NT2/D1 (cell line): Measurements from ENCODE around the gene C16orf86.

ENCODE experiments used
- DNase-seq: peaks from one replicate; pipeline ENCODE4 v3.0.0-alpha.2; 2011; ENCODE audit warnings: low read depth, low spot score
- H3K27me3 ChIP-seq: 2 replicates; pipeline ENCODE4 v1.6.0; 2011; ENCODE audit warnings: mild to moderate bottlenecking; ENCODE audit not compliant: insufficient read length, insufficient read depth
- H3K36me3 ChIP-seq: 2 replicates; pipeline ENCODE4 v1.6.1; 2011; ENCODE audit warnings: mild to moderate bottlenecking, low read length, mixed read lengths; ENCODE audit not compliant: insufficient read depth, insufficient read length
- H3K4me1 ChIP-seq: 2 replicates; pipeline ENCODE4 v1.5.1; 2011; ENCODE audit not compliant: insufficient read depth, insufficient read length
- H3K4me3 ChIP-seq: 2 replicates; pipeline ENCODE4 v1.5.1; 2011; ENCODE audit warnings: low read depth; ENCODE audit not compliant: insufficient read length
- H3K9ac ChIP-seq: 2 replicates; pipeline ENCODE4 v1.6.0; 2011; ENCODE audit warnings: low read depth; ENCODE audit not compliant: insufficient read length
- H3K9me3 ChIP-seq: 2 replicates; pipeline ENCODE4 v1.5.1; 2011; ENCODE audit warnings: mild to moderate bottlenecking, low read length; ENCODE audit not compliant: insufficient read depth
- SUZ12 ChIP-seq: IDR thresholded peaks from 2 replicates; pipeline ENCODE4 v1.6.1; 2011; ENCODE audit not compliant: insufficient read length, insufficient read depth; ENCODE audit errors: extremely low read depth
- YY1 ChIP-seq: IDR thresholded peaks from 2 replicates; pipeline ENCODE4 v1.6.1; 2011; ENCODE audit not compliant: insufficient read length, insufficient read depth
- ZNF274 ChIP-seq: IDR thresholded peaks from 2 replicates; pipeline ENCODE4 v1.6.1; 2011; ENCODE audit warnings: mild to moderate bottlenecking, low read depth, low read length

The C16orf86 gene

DNA sequence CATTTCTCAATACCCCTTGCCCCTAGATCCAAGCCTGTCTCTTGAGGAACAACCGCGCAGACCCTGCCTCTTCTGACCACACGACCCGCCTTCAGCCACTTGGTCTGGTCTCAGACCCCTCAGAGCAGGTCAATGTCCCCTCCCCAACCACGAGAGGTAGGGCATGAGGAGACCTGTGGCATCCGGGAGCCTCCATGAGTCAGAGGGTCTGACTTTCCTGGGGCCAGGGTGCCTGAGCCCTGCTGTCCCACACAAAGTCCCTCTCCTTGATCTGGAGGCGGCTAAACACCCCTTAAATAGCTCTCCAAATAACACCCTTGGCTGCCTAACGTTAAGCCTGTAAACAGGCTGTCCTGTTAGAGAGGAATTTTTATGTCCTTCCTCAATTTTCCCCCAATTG is 16.6 kb upstream of the C16orf86 start:
- Histone ChIP-seq H3K27me3 (peaks cover 21% of the 10 kb centered on the region), H3K4me1 (peaks cover 22% of the 10 kb centered on the region), H3K9ac (no peak overlapping the region), H3K36me3 (peaks cover 12% of the 10 kb centered on the region), H3K9me3 (no peaks in the 10 kb centered on the region), H3K4me3 (no peak overlapping the region)
- TF ChIP-seq ZNF274 (no peak), SUZ12 (no peak)
- no peak for DNase-seq

DNA sequence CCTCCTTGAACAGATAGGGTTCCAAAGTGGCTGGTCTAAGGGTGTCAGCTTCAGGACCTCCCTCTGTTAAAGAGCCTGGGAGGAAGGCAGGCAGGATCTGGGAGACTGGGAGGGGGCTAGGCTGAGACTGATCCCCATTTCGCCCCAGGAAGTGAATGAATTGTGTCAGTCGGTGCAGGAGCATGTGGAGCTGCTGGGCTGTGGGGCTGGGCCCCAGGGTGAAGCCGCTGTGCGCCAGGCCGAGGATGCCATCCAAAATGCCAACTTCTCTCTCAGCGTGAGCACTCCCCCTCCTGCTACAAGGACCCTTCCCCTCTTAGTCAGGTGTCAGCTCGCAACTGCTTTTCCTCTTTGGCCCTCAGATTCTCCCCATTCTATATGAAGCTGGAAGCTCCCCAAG is 15.6 kb upstream of the C16orf86 start:
- peaks cover 17% of the 10 kb centered on the region for H3K4me1 ChIP-seq
- H3K36me3 ChIP-seq, result peaks cover 19% of the 10 kb centered on the region
- H3K9ac ChIP-seq, result no peak overlapping the region
- TF ChIP-seq SUZ12 (no peak), ZNF274 (no peak), YY1 (no peak)
- no peak for DNase-seq
- no peaks in the 10 kb centered on the region for H3K9me3 ChIP-seq
- no peak overlapping the region for H3K4me3 ChIP-seq
- peaks cover 11% of the 10 kb centered on the region for H3K27me3 ChIP-seq

DNA sequence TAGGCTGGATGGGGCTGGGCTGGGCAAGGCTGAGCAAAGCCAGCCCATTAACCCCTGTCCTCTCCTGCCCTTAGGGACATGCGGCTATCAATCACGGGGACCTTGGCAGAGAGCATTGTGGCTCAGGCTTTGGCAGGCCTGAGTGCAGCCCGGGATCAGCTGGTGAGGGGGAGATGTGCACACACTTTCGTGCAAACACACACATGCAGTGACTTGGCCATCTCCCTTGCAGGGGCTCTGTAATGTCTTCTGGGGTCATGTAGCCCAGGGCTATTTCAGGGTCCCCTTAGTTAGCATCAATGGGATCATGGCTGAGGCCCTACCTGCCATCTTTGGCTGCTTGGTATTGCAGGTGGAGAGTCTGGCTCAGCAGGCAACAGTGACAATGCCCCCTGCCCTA is 14.8 kb upstream of the C16orf86 start:
- H3K36me3 ChIP-seq, result peaks cover 27% of the 10 kb centered on the region
- H3K9me3 ChIP-seq, result no peaks in the 10 kb centered on the region
- H3K9ac ChIP-seq, result no peak overlapping the region
- H3K27me3 ChIP-seq, result peaks cover 8% of the 10 kb centered on the region
- H3K4me1 ChIP-seq, result peaks cover 14% of the 10 kb centered on the region
- TF ChIP-seq YY1 (no peak), ZNF274 (no peak), SUZ12 (no peak)
- no peak overlapping the region for H3K4me3 ChIP-seq
- no peak for DNase-seq

DNA sequence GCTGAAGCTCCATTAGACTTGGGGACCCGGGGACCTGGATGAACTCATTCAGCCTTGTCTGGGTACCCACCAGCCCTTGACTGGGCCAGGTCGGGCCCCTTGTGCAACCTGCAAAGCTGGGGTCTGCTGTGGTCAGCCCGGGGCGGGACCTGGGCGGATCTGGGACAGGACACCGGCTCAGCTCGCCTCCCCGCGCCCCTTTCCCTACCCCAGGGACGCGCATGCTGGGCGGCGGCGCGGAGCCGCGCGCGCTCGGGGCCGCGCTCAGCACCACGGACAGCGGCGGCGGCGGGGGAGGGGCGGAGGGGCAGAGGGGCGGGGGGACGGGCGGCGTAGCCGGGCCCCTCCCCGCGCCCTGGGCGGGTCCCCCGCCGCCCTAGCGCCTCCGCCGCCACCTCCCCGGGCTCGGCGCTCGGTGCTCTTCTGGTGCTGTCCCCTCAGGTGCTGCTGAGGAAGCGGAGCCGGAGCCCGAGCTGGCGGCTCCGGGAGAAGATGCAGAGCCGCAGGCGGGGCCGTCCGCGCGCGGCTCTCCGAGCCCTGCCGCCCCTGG is 14.0 kb upstream of the C16orf86 start:
- Histone ChIP-seq H3K4me3 (peak overlapping the region; percentile 76), H3K36me3 (peaks cover 35% of the 10 kb centered on the region), H3K4me1 (peaks cover 14% of the 10 kb centered on the region), H3K9me3 (no peaks in the 10 kb centered on the region), H3K27me3 (peaks cover 8% of the 10 kb centered on the region), H3K9ac (no peak overlapping the region)
- TF ChIP-seq SUZ12 (no peak), ZNF274 (no peak), YY1 (no peak)
- DNase-seq, result no peak

DNA sequence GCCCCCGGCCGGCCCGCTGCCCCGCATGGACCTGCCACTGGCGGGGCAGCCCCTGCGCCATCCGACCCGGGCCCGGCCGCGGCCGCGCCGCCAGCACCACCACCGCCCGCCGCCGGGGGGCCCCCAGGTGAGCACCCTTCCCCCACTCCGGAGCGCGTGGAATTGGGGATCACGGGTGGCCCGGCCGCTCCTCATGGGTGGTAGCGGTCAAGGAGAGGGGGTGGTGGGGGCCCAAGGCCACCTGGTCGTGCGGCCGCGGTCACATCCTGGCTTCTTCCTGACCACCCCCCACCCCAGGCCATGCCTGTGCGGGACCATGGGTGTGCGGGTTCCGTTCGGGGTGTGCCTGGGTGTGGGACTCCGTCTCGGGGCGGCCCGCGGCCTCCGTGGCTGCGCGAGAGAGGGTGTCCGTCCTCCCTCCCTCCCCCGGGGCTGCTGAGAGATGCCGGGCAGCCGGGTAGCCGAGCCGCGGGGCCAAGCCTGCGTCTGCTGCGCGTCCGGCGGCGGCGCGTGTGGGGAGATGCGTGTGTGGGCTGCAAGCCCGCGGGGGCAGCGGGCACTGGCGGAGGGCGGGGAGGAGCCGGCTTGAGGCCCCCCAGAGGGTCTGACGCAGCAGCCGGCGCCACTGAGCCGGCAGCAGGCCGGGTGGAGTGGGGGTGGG is 13.4 kb upstream of the C16orf86 start:
- H3K4me1 ChIP-seq, result peaks cover 14% of the 10 kb centered on the region
- TF ChIP-seq YY1 (no peak), SUZ12 (no peak), ZNF274 (no peak)
- H3K27me3 ChIP-seq, result peaks cover 8% of the 10 kb centered on the region
- peaks cover 41% of the 10 kb centered on the region for H3K36me3 ChIP-seq
- H3K9me3 ChIP-seq, result no peaks in the 10 kb centered on the region
- no peak for DNase-seq
- peak overlapping the region; percentile 84 for H3K9ac ChIP-seq
- peak overlapping the region; percentile 76 for H3K4me3 ChIP-seq

DNA sequence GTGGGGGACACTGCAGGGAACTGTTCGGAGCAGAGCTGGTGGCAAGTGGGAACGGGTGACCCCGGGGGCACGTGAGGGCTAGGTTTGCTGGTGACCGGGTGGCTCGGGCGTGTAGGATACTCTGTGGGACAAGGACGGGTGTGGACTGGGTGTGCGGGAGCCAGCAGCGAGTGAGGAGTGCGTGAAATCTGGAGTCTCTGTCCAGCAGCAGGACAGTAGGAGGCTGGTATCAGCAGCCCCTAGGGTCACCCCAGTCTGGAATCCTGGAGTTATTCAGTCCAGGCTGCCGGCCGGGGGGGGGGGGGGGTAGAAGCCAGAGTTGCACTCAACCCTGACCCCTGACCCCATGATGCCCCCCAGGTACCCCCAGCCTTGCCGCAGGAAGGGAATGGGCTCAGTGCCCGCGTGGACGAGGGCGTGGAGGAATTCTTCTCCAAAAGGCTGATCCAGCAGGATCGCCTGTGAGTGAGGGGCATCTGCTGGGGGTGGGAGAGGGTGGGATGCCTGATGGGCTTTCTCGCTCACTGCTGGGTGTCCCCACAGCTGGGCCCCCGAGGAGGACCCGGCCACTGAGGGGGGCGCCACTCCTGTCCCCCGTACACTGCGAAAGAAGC is 12.7 kb upstream of the C16orf86 start:
- DNase-seq, result no peak
- Histone ChIP-seq H3K9ac (peak overlapping the region; percentile 84), H3K4me3 (peak overlapping the region; percentile 76), H3K36me3 (peaks cover 45% of the 10 kb centered on the region), H3K4me1 (peaks cover 14% of the 10 kb centered on the region), H3K9me3 (no peaks in the 10 kb centered on the region), H3K27me3 (peaks cover 8% of the 10 kb centered on the region)
- TF ChIP-seq ZNF274 (no peak), SUZ12 (no peak), YY1 (no peak)

DNA sequence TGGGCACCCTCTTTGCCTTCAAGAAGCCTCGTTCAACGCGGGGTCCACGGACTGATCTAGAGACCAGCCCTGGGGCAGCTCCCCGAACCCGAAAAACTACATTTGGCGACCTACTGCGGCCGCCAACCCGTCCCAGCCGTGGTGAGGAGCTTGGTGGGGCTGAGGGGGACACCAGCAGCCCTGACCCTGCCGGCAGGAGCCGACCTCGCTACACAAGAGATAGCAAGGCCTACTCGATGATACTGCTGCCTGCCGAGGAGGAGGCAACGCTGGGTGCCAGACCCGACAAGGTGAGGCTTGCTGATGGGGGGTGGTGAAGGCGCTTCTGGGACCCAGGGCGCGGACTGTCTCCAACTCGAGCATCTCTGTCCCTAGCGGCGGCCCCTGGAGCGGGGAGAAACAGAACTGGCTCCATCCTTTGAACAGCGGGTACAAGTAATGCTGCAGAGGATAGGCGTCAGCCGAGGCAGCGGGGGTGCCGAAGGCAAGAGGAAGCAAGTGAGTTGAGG is 12.2 kb upstream of the C16orf86 start:
- H3K9ac ChIP-seq, result no peak overlapping the region
- H3K36me3 ChIP-seq, result peaks cover 46% of the 10 kb centered on the region
- H3K4me3 ChIP-seq, result no peak overlapping the region
- TF ChIP-seq SUZ12, result no peak
- TF ChIP-seq YY1, result no peak
- no peak for TF ChIP-seq ZNF274
- peaks cover 14% of the 10 kb centered on the region for H3K4me1 ChIP-seq
- no peak for DNase-seq
- H3K27me3 ChIP-seq, result peaks cover 11% of the 10 kb centered on the region
- no peaks in the 10 kb centered on the region for H3K9me3 ChIP-seq
